ENCODE measurements around the gene SRI. TPM values are rescaled to one million over a fixed set of nuclear protein-coding genes. Genes with fewer than 3 reads are reported as not detected.
"Not testable (repeated sequence)": the region's sequence is repeated elsewhere in the genome, so short reads cannot be mapped to it uniquely, and the experiment has no call there.

Gene SRI
- 100 to 1,000 TPM; 158 to 281 (median 250) TPM for total RNA-seq

- H3K4me3 ChIP-seq = peak within 1 kb of the TSS; percentile 83 to 96 (median 92)
- DNase-seq = peak; percentile 85 to 95 (median 95)
- TF ChIP-seq POLR2A (IDR thresholded peaks at IDR 0.05) (peak; percentile 57 to 75), CTCF (IDR thresholded peaks at IDR 0.05) (peak; percentile 82 to 98 (median 95))
- no peaks in the 10 kb centered on the region for H3K27me3 ChIP-seq
- H3K4me1 ChIP-seq = peaks cover 0 to 24% (median 2%) of the 10 kb centered on the region in 4 donors
- peak within 1 kb of the TSS; percentile 80 to 91 (median 86) for H3K27ac ChIP-seq
- H3K36me3 ChIP-seq = peaks cover 0 to 20% (median 0%) of the 10 kb centered on the region in 3 donors
- H3K9me3 ChIP-seq = no peaks in the 10 kb centered on the region
These were observed at the start of gene SRI for GRCh38 chr7:88219781-88220747. Gene SRI, minus strand, starts transcription at chr7:88220038. Its CDS starts 12 bp downstream, at chr7:88220026.

- Histone ChIP-seq H3K36me3 (no peaks in the 10 kb centered on the region), H3K9me3 (no peaks in the 10 kb centered on the region), H3K4me3 (no peak overlapping the region), H3K27ac (no peak overlapping the region), H3K4me1 (no peaks in the 10 kb centered on the region), H3K27me3 (no peaks in the 10 kb centered on the region)
- TF ChIP-seq POLR2A (IDR thresholded peaks at IDR 0.05) (no peak), CTCF (IDR thresholded peaks at IDR 0.05) (no peak)
- no peak for DNase-seq
These were observed 49.7 kb upstream of the SRI start for GRCh38 chr7:88269586-88269985.

GRCh38 chr7:88268858-88269257 is 49.0 kb upstream of the SRI start:
- H3K4me1 ChIP-seq = no peaks in the 10 kb centered on the region
- H3K36me3 ChIP-seq = no peaks in the 10 kb centered on the region
- H3K27me3 ChIP-seq = no peaks in the 10 kb centered on the region
- H3K9me3 ChIP-seq = no peaks in the 10 kb centered on the region
- no peak overlapping the region for H3K4me3 ChIP-seq
- no peak for DNase-seq
- TF ChIP-seq CTCF (IDR thresholded peaks at IDR 0.05) (no peak), POLR2A (IDR thresholded peaks at IDR 0.05) (no peak)
- H3K27ac ChIP-seq = no peak overlapping the region

GRCh38 chr7:88268051-88268450 is 48.2 kb upstream of the SRI start:
- no peaks in the 10 kb centered on the region for H3K36me3 ChIP-seq
- no peak for TF ChIP-seq CTCF (IDR thresholded peaks at IDR 0.05)
- TF ChIP-seq POLR2A (IDR thresholded peaks at IDR 0.05) = no peak
- H3K27me3 ChIP-seq = no peaks in the 10 kb centered on the region
- H3K27ac ChIP-seq = no peak overlapping the region
- H3K4me3 ChIP-seq = no peak overlapping the region
- no peaks in the 10 kb centered on the region for H3K4me1 ChIP-seq
- no peaks in the 10 kb centered on the region for H3K9me3 ChIP-seq
- DNase-seq = no peak

GRCh38 chr7:88267421-88267820 is 47.6 kb upstream of the SRI start:
- TF ChIP-seq POLR2A (IDR thresholded peaks at IDR 0.05) (no peak), CTCF (IDR thresholded peaks at IDR 0.05) (no peak)
- H3K4me1 ChIP-seq = no peaks in the 10 kb centered on the region
- no peaks in the 10 kb centered on the region for H3K27me3 ChIP-seq
- H3K27ac ChIP-seq = no peak overlapping the region
- no peak overlapping the region for H3K4me3 ChIP-seq
- no peak for DNase-seq
- H3K9me3 ChIP-seq = no peaks in the 10 kb centered on the region
- H3K36me3 ChIP-seq = no peaks in the 10 kb centered on the region

- not testable (repeated sequence) for H3K4me3 ChIP-seq, H3K36me3 ChIP-seq, H3K9me3 ChIP-seq, DNase-seq, H3K27me3 ChIP-seq, H3K4me1 ChIP-seq, H3K27ac ChIP-seq
These were observed 45.1 kb upstream of the SRI start for GRCh38 chr7:88264987-88265386.
